ENCODE results near the gene PARD3B. TPM values are rescaled to one million over a fixed set of nuclear protein-coding genes. Genes with fewer than 3 reads are reported as not detected.

Gene PARD3B
- total and polyA plus RNA-seq, 2 experiments from 2014 or later: 3.5 to 4.4 TPM

- no peaks in the 10 kb centered on the region for H3K27me3 Mint-ChIP-seq (ENCODE audit: insufficient read depth, low read depth, poor library complexity)
Observed at GRCh38 chr2:204574486-204574885, 29.2 kb downstream of the PARD3B start.

More at GRCh38 chr2:204574486-204574885, 29.2 kb downstream of the PARD3B start:
- no peak overlapping the region for H3K27ac Mint-ChIP-seq
- no peak overlapping the region for H3K4me2 ChIP-seq
- H3F3A ChIP-seq (replicated peaks; ENCODE audit: low read depth): no peaks in the 10 kb centered on the region
- no peaks in the 10 kb centered on the region for H3K4me1 ChIP-seq (ENCODE audit: insufficient read depth)
- no peaks in the 10 kb centered on the region for H3K36me3 ChIP-seq (ENCODE audit: insufficient read depth)
- no peak overlapping the region for H2AFZ ChIP-seq
- H3K4me3 ChIP-seq: no peak overlapping the region
- no peaks in the 10 kb centered on the region for H3K36me3 Mint-ChIP-seq (ENCODE audit: low read depth)
- ATAC-seq (no peak), DNase-seq (ENCODE audit: low spot score) (no peak)
- H3K9me2 ChIP-seq (ENCODE audit: insufficient read depth): peaks cover 10% of the 10 kb centered on the region; the same call in 1 of the 2 replicates
- no peaks in the 10 kb centered on the region for H3K79me2 ChIP-seq (replicated peaks; ENCODE audit: insufficient read depth)
- H3K4me3 Mint-ChIP-seq: no peak overlapping the region
- no peaks in the 10 kb centered on the region for H3K9me3 Mint-ChIP-seq
- TF ChIP-seq POLR2AphosphoS5 (IDR thresholded peaks at IDR 0.05; ENCODE audit: low read depth): no peak
- no peak for TF ChIP-seq ZNF114 (CRISPR knock-in tag; IDR thresholded peaks at IDR 0.05)
- no peak for TF ChIP-seq NANOG (IDR thresholded peaks at IDR 0.05; ENCODE audit: borderline replicate concordance)
- TF ChIP-seq, protein P1, sequence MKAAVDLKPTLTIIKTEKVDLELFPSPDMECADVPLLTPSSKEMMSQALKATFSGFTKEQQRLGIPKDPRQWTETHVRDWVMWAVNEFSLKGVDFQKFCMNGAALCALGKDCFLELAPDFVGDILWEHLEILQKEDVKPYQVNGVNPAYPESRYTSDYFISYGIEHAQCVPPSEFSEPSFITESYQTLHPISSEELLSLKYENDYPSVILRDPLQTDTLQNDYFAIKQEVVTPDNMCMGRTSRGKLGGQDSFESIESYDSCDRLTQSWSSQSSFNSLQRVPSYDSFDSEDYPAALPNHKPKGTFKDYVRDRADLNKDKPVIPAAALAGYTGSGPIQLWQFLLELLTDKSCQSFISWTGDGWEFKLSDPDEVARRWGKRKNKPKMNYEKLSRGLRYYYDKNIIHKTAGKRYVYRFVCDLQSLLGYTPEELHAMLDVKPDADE (IDR thresholded peaks at IDR 0.05): no peak
- TF ChIP-seq, protein P2, sequence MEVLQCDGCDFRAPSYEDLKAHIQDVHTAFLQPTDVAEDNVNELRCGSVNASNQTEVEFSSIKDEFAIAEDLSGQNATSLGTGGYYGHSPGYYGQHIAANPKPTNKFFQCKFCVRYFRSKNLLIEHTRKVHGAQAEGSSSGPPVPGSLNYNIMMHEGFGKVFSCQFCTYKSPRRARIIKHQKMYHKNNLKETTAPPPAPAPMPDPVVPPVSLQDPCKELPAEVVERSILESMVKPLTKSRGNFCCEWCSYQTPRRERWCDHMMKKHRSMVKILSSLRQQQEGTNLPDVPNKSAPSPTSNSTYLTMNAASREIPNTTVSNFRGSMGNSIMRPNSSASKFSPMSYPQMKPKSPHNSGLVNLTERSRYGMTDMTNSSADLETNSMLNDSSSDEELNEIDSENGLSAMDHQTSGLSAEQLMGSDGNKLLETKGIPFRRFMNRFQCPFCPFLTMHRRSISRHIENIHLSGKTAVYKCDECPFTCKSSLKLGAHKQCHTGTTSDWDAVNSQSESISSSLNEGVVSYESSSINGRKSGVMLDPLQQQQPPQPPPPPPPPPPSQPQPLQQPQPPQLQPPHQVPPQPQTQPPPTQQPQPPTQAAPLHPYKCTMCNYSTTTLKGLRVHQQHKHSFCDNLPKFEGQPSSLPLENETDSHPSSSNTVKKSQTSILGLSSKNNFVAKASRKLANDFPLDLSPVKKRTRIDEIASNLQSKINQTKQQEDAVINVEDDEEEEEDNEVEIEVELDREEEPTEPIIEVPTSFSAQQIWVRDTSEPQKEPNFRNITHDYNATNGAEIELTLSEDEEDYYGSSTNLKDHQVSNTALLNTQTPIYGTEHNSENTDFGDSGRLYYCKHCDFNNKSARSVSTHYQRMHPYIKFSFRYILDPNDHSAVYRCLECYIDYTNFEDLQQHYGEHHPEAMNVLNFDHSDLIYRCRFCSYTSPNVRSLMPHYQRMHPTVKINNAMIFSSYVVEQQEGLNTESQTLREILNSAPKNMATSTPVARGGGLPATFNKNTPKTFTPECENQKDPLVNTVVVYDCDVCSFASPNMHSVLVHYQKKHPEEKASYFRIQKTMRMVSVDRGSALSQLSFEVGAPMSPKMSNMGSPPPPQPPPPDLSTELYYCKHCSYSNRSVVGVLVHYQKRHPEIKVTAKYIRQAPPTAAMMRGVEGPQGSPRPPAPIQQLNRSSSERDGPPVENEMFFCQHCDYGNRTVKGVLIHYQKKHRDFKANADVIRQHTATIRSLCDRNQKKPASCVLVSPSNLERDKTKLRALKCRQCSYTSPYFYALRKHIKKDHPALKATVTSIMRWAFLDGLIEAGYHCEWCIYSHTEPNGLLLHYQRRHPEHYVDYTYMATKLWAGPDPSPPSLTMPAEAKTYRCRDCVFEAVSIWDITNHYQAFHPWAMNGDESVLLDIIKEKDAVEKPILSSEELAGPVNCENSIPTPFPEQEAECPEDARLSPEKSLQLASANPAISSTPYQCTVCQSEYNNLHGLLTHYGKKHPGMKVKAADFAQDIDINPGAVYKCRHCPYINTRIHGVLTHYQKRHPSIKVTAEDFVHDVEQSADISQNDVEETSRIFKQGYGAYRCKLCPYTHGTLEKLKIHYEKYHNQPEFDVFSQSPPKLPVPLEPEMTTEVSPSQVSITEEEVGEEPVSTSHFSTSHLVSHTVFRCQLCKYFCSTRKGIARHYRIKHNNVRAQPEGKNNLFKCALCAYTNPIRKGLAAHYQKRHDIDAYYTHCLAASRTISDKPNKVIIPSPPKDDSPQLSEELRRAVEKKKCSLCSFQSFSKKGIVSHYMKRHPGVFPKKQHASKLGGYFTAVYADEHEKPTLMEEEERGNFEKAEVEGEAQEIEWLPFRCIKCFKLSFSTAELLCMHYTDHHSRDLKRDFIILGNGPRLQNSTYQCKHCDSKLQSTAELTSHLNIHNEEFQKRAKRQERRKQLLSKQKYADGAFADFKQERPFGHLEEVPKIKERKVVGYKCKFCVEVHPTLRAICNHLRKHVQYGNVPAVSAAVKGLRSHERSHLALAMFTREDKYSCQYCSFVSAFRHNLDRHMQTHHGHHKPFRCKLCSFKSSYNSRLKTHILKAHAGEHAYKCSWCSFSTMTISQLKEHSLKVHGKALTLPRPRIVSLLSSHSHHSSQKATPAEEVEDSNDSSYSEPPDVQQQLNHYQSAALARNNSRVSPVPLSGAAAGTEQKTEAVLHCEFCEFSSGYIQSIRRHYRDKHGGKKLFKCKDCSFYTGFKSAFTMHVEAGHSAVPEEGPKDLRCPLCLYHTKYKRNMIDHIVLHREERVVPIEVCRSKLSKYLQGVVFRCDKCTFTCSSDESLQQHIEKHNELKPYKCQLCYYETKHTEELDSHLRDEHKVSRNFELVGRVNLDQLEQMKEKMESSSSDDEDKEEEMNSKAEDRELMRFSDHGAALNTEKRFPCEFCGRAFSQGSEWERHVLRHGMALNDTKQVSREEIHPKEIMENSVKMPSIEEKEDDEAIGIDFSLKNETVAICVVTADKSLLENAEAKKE (CRISPR knock-in tag; IDR thresholded peaks at IDR 0.05): no peak
- no peak for TF ChIP-seq JUNB (IDR thresholded peaks at IDR 0.05; ENCODE audit: unreplicated experiment)
- TF ChIP-seq ZNF331 (CRISPR knock-in tag; IDR thresholded peaks at IDR 0.05; ENCODE audit: low read depth): no peak
- TF ChIP-seq EZH2phosphoT487 (IDR thresholded peaks at IDR 0.05; ENCODE audit: unreplicated experiment): no peak
- TF ChIP-seq CTCF (conservative IDR thresholded peaks at IDR 0.05; ENCODE audit: low read depth in 2 of 2): no peak
- no peak for TF ChIP-seq CREB1 (CRISPR knock-in tag; IDR thresholded peaks at IDR 0.05; ENCODE audit: low read depth)
- TF ChIP-seq, protein P3, sequence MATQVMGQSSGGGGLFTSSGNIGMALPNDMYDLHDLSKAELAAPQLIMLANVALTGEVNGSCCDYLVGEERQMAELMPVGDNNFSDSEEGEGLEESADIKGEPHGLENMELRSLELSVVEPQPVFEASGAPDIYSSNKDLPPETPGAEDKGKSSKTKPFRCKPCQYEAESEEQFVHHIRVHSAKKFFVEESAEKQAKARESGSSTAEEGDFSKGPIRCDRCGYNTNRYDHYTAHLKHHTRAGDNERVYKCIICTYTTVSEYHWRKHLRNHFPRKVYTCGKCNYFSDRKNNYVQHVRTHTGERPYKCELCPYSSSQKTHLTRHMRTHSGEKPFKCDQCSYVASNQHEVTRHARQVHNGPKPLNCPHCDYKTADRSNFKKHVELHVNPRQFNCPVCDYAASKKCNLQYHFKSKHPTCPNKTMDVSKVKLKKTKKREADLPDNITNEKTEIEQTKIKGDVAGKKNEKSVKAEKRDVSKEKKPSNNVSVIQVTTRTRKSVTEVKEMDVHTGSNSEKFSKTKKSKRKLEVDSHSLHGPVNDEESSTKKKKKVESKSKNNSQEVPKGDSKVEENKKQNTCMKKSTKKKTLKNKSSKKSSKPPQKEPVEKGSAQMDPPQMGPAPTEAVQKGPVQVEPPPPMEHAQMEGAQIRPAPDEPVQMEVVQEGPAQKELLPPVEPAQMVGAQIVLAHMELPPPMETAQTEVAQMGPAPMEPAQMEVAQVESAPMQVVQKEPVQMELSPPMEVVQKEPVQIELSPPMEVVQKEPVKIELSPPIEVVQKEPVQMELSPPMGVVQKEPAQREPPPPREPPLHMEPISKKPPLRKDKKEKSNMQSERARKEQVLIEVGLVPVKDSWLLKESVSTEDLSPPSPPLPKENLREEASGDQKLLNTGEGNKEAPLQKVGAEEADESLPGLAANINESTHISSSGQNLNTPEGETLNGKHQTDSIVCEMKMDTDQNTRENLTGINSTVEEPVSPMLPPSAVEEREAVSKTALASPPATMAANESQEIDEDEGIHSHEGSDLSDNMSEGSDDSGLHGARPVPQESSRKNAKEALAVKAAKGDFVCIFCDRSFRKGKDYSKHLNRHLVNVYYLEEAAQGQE (IDR thresholded peaks at IDR 0.05; ENCODE audit: unreplicated experiment): no peak
- H3K4me1 Mint-ChIP-seq: peaks cover 4% of the 10 kb centered on the region; the same call in 2 of the 3 replicates
- no peaks in the 10 kb centered on the region for H4K20me1 ChIP-seq (replicated peaks; ENCODE audit: insufficient read depth)
- no peak overlapping the region for H3K27ac ChIP-seq (ENCODE audit: low read depth)
- H3K27me3 ChIP-seq (ENCODE audit: insufficient read depth): no peaks in the 10 kb centered on the region
